Inflammatory macrophage treated with lipopolysaccharide for 1 hour (primary cell): Measurements from ENCODE around the gene EXT2.

ENCODE experiments used
- DNase-seq, 2 donors: peaks; one replicate each; pipeline ENCODE4 v3.0.0-alpha.2; 2020 to 2022

Gene EXT2

GRCh38 chr11:44095506-44096359, at the start of gene EXT2:
TSS of gene EXT2 (plus strand) at chr11:44095678. CDS start at chr11:44107713, 12,035 bp downstream.
- peak; percentile 74 to 83 for DNase-seq

- DNase-seq = no peak
These were observed 49.3 kb upstream of the EXT2 start for GRCh38 chr11:44046182-44046581.

GRCh38 chr11:44047298-44047697, 48.2 kb upstream of the EXT2 start:
- DNase-seq = no peak

- DNase-seq = no peak
These were observed 47.5 kb upstream of the EXT2 start, which contains the start of gene ACCSL for GRCh38 chr11:44047931-44048431. TSS of gene ACCSL (plus strand) at chr11:44047981. CDS start at chr11:44048037, 56 bp downstream.

GRCh38 chr11:44049832-44050231, 45.6 kb upstream of the EXT2 start:
- DNase-seq = no peak

- DNase-seq = no peak
These were observed 44.3 kb upstream of the EXT2 start for GRCh38 chr11:44051171-44051570.

GRCh38 chr11:44057340-44057739, 38.1 kb upstream of the EXT2 start:
- DNase-seq = no peak

- DNase-seq = no peak
These were observed 37.2 kb upstream of the EXT2 start for GRCh38 chr11:44058275-44058674.

GRCh38 chr11:44065161-44065661, 30.3 kb upstream of the EXT2 start:
- DNase-seq = no peak

GRCh38 chr11:44065841-44066731, 29.4 kb upstream of the EXT2 start, which contains the start of gene ACCS:
TSS of gene ACCS (plus strand) at chr11:44066270. CDS start at chr11:44067628, 1,358 bp downstream.
- DNase-seq = peak; percentile 79

GRCh38 chr11:44066732-44067141, 28.7 kb upstream of the EXT2 start:
- DNase-seq = peak; percentile 32 to 45

GRCh38 chr11:44067266-44067665, 28.2 kb upstream of the EXT2 start:
- DNase-seq = peak; percentile 14 to 44

- no peak for DNase-seq
These were observed 27.3 kb upstream of the EXT2 start for GRCh38 chr11:44068180-44068579.

- no peak for DNase-seq
These were observed 24.3 kb upstream of the EXT2 start for GRCh38 chr11:44071157-44071556.

GRCh38 chr11:44072757-44073658, 22.5 kb upstream of the EXT2 start:
- DNase-seq = no peak

GRCh38 chr11:44078794-44079193, 16.7 kb upstream of the EXT2 start:
- no peak for DNase-seq

- DNase-seq = no peak
These were observed 16.1 kb upstream of the EXT2 start for GRCh38 chr11:44079376-44079775.

- DNase-seq = no peak
These were observed 14.5 kb upstream of the EXT2 start for GRCh38 chr11:44080951-44081350.

GRCh38 chr11:44082645-44083044, 12.8 kb upstream of the EXT2 start:
- DNase-seq = no peak

- no peak for DNase-seq
These were observed 12.0 kb upstream of the EXT2 start for GRCh38 chr11:44083433-44083832.

GRCh38 chr11:44083906-44084305, 11.6 kb upstream of the EXT2 start:
- no peak for DNase-seq

- no peak for DNase-seq
These were observed 10.1 kb upstream of the EXT2 start for GRCh38 chr11:44085330-44085729.
